Prostate gland (tissue), 2 donors: Measurements from ENCODE around the gene PAPLN.

Experiments used
- CTCF ChIP-seq, 4 experiments: fragments of 200-600 bp in 2 of 4; fragments of 450-650 bp in 2 of 4; sonication (generic) in 2 of 4; IDR thresholded peaks; 1 replicate in 3 of 4; 2 replicates in 1 of 4; pipeline ENCODE4 v1.5.1; 2016 to 2019; ENCODE audit warnings: antibody characterized with exemption in 4 of 4, mild to moderate bottlenecking in 2 of 4, moderate library complexity in 2 of 4
- POLR2A ChIP-seq: fragments of 450-650 bp; IDR thresholded peaks from one replicate; pipeline ENCODE4 v1.6.1; 2016; ENCODE audit warnings: antibody characterized with exemption, mild to moderate bottlenecking
- POLR2AphosphoS5 ChIP-seq: sonication (generic); formaldehyde crosslinking; IDR thresholded peaks from one replicate; pipeline ENCODE4 v1.6.1; 2017; ENCODE audit warnings: antibody characterized with exemption

DNA sequence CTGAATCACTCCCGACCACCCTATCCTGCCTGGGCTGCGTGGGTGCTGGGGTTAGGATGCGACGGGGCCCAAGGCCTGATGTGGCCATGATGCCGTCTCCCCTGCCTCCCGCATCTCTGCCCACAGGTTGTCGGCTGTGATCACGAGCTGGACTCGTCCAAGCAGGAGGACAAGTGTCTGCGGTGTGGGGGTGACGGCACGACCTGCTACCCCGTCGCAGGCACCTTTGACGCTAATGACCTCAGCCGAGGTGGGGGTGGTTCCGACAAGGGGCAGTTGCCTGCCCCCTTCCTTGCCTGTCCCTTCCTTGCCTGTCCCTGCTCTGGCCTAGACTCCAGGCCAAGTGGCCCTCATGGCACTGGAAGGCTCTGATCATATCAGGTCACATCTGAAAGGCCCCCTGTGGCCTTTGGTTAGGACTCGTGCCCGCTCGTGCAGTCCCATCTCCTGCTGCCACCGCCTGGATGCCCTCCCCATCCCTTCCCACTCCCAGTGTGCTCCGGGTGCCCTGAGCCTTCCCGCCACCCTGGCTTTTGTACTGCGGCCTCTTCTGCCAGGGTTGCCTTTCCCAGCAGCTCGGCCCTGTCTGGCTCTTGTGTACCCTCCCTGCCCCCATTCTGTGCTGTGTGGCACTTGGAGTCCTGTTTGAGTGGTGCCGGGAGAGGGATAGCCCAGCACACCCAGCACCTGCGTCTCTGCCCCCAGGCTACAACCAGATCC lies 13.6 kb downstream of the PAPLN start:
- no peak for TF ChIP-seq CTCF (IDR thresholded peaks at IDR 0.05)
- TF ChIP-seq POLR2A = no peak
- TF ChIP-seq POLR2AphosphoS5 = no peak
